ENCODE results near the gene ARHGAP35. TPM values are rescaled to one million over a fixed set of nuclear protein-coding genes. Genes with fewer than 3 reads are reported as not detected.
A peak's percentile ranks its signal among the peaks of the same experiment; 100 is the strongest.

Gene ARHGAP35
- total and polyA plus RNA-seq, 2 experiments from 2014 or later = 13.6 to 57.7 TPM

DNA sequence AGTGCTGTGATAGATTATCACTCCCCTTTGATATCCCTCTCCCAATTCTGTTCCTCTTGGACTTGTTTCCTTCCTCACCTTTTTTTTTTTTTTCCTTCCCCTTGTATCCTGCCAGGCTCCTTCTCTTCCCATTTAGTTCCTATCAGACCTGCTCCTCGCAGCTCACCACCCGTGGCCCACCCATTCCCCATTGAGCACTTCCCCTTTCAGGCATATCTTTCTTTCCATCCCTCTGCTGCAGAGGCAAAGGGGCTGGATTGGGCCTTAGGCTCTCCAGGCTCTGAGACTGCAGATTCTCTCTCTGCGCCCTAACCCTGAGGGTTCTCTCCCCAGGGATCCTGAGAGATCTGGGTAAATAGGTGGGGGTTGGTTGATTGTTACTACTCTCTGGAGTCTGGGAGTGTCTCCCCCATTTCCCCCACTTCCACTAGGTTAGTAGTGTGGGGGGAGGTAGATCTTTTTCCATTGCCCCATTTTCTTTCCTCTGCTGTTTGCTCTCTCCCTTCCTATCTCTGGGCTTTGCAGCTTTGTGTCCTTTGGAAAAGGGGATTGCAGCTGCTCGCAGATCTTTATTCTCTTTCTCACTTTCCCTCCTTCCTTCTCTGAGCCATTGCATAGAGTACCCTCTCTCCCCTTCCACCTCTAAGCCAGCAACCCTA is 2.3 kb downstream of the ARHGAP35 start (continued):
- no peak for TF ChIP-seq ZNF462 (CRISPR knock-in tag; IDR thresholded peaks at IDR 0.05)
- TF ChIP-seq, protein P1, sequence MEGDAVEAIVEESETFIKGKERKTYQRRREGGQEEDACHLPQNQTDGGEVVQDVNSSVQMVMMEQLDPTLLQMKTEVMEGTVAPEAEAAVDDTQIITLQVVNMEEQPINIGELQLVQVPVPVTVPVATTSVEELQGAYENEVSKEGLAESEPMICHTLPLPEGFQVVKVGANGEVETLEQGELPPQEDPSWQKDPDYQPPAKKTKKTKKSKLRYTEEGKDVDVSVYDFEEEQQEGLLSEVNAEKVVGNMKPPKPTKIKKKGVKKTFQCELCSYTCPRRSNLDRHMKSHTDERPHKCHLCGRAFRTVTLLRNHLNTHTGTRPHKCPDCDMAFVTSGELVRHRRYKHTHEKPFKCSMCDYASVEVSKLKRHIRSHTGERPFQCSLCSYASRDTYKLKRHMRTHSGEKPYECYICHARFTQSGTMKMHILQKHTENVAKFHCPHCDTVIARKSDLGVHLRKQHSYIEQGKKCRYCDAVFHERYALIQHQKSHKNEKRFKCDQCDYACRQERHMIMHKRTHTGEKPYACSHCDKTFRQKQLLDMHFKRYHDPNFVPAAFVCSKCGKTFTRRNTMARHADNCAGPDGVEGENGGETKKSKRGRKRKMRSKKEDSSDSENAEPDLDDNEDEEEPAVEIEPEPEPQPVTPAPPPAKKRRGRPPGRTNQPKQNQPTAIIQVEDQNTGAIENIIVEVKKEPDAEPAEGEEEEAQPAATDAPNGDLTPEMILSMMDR (conservative IDR thresholded peaks at IDR 0.05; ENCODE audit: low read depth in 2 of 2) = no peak
- TF ChIP-seq STAT1 (IDR thresholded peaks at IDR 0.05; ENCODE audit: unreplicated experiment) = no peak

DNA sequence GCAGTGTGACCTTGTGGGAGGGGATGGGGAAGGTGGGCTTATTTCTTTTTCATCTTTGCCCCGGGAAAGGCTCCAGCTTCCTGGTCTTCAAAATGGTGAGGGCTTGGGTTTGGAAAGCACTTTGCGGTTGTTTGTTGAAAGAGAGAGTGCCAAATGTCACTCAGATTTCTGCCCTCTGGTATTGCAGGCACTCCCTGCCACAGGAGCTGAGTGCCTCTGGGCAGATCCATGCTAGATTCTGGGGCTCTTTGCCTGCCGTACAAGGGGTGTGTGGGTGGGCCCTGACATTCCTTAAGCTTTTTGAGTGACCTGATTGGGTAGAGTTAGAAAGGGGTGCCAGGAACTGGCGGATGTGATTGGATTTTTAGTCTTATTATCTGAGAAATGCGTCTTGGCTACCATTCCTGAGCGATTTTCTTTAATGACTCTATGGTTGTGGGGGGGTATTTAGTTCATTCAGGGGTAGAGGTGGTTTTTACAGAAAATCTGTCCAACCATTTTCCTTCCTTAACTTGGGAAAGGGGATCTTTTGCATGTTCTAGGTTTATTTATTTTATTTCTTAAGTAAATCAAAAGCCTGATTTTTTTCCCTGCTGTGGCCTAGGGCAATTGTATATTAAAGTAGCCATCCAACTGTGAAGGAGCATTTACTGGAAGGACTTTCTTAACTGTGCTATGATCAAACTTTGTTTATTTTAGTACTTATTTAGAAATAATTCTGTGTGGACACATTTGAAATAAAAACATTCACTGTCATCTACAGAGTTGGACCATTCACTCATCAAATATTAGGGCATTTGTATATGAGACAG is 3.2 kb downstream of the ARHGAP35 start:
- Histone ChIP-seq H3K36me3 (ENCODE audit: insufficient read depth) (no peaks in the 10 kb centered on the region), H3K27ac (ENCODE audit: low read depth) (peak overlapping the region; percentile 70), H3K79me2 (replicated peaks; ENCODE audit: insufficient read depth) (peaks cover 78% of the 10 kb centered on the region), H3K4me2 (peak overlapping the region; percentile 100), H4K20me1 (replicated peaks; ENCODE audit: insufficient read depth) (peaks cover 59% of the 10 kb centered on the region), H3K4me3 (peak overlapping the region; percentile 95), H2AFZ (no peak overlapping the region), H3K9me2 (ENCODE audit: insufficient read depth) (no peaks in the 10 kb centered on the region), H3K4me1 (ENCODE audit: insufficient read depth) (peaks cover 66% of the 10 kb centered on the region), H3K27me3 (ENCODE audit: insufficient read depth) (no peaks in the 10 kb centered on the region), H3F3A (replicated peaks; ENCODE audit: low read depth) (peaks cover 23% of the 10 kb centered on the region)
- Mint-ChIP-seq H3K4me3 (no peak overlapping the region), H3K27ac (no peak overlapping the region), H3K27me3 (ENCODE audit: insufficient read depth, low read depth, poor library complexity) (peaks cover 7% of the 10 kb centered on the region), H3K36me3 (ENCODE audit: low read depth) (peaks cover 5% of the 10 kb centered on the region; the same call in 1 of the 3 replicates), H3K9me3 (no peaks in the 10 kb centered on the region; the same call in 2 of the 3 replicates), H3K4me1 (peaks cover 28% of the 10 kb centered on the region)
- 0 out of 2 replicates have a peak, but pooled peaks have one; percentile 27 for TF ChIP-seq POLR2AphosphoS5 (IDR thresholded peaks at IDR 0.05; ENCODE audit: low read depth)
- no peak for TF ChIP-seq EZH2 (IDR thresholded peaks at IDR 0.05; ENCODE audit: low read depth, unreplicated experiment)
- DNase-seq (ENCODE audit: low spot score) (peak; percentile 92), ATAC-seq (peak; percentile 58)
